ENCODE data around the gene ABCB7.

The ABCB7 gene

DNA sequence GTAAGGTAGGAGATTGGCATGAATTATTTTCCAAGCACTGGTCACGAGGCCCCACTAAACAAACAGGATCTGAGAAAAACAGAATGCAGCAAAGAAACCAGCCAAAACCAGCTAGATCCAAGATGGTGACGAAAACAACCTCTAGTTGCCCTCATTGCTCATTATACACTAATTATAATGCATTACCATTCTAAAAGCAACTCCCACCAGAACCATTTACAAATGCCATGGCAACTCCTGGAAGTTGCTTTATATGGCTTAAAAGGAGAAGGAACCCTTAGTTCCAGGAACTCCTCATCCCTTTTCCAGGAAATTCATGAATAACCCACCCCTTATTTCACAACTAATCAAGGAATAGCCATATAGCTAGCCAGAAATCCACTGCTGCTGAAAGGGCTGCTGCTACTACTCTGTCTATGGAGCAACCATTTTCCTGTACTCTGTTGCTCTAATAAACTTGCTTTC lies 69.3 kb downstream of the ABCB7 start:
- H3K4me3 ChIP-seq (replicated peaks; ENCODE audit: low read depth, low read length): no peak overlapping the region
- TF ChIP-seq, protein P1, sequence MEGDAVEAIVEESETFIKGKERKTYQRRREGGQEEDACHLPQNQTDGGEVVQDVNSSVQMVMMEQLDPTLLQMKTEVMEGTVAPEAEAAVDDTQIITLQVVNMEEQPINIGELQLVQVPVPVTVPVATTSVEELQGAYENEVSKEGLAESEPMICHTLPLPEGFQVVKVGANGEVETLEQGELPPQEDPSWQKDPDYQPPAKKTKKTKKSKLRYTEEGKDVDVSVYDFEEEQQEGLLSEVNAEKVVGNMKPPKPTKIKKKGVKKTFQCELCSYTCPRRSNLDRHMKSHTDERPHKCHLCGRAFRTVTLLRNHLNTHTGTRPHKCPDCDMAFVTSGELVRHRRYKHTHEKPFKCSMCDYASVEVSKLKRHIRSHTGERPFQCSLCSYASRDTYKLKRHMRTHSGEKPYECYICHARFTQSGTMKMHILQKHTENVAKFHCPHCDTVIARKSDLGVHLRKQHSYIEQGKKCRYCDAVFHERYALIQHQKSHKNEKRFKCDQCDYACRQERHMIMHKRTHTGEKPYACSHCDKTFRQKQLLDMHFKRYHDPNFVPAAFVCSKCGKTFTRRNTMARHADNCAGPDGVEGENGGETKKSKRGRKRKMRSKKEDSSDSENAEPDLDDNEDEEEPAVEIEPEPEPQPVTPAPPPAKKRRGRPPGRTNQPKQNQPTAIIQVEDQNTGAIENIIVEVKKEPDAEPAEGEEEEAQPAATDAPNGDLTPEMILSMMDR (IDR thresholded peaks at IDR 0.05; ENCODE audit: low read depth, low read length, missing control alignments): no peak
- DNase-seq (ENCODE audit: extremely low read depth, low read depth): no peak

DNA sequence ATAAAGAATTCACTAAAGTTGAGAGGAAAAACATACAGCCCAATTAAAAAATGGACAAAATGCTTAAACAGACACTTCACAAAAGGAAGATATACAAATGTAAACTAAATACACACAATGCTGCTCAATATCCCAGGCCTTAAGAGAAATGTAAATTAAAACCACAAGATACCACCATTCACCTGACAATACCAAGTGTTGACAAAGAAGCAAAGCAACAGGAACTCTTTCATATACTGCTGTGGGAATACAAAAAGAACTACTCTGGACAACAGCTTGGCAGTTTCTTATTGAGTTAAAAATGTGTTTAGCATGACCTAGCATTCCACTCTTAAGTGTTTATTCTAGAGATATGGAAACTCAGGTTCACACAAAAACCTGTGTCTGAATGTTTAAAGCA lies 71.3 kb downstream of the ABCB7 start:
- TF ChIP-seq, protein P1 (IDR thresholded peaks at IDR 0.05; ENCODE audit: low read depth, low read length, missing control alignments): no peak
- DNase-seq (ENCODE audit: extremely low read depth, low read depth): no peak
- no peak overlapping the region for H3K4me3 ChIP-seq (replicated peaks; ENCODE audit: low read depth, low read length)

DNA sequence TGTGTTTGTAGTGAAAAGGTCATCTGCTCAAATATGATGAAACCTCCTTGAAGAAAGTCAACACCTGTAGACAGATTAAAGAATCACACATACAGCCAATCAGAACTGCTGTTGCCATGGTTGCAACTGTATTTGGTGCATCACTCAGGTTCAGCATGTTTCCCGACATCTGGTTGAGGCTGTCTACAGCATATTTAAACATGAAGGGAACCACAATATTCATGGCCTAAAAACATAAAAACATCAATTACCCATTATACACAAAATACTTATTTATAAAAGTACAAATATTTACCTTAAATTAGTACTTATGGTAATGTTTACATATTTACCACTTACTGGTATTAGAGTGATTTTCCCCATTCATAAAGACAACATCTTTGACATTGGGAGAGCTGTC lies 79.7 kb downstream of the ABCB7 start:
- H3K4me3 ChIP-seq (replicated peaks; ENCODE audit: low read depth, low read length): no peak overlapping the region
- DNase-seq (ENCODE audit: extremely low read depth, low read depth): no peak
- TF ChIP-seq, protein P1 (IDR thresholded peaks at IDR 0.05; ENCODE audit: low read depth, low read length, missing control alignments): no peak

DNA sequence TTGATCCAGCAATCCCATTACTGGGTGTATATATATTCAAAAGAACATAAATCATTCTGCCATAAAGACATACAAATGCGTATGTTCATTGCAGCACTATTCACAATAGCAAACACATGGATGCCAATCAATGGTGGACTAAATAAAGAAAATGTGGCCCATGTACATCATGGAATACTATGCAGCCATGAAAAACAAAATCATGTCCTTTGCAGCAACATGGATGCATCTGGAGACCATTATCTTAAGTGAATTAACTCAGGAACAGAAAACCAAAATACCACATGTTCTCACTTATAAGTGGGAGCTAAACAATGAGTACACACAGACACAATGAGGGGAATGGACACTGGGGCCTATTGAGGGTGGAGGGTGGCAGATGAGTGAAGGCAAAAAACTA lies 81.6 kb downstream of the ABCB7 start:
- DNase-seq (ENCODE audit: extremely low read depth, low read depth): no peak
- TF ChIP-seq, protein P1 (IDR thresholded peaks at IDR 0.05; ENCODE audit: low read depth, low read length, missing control alignments): no peak
- no peak overlapping the region for H3K4me3 ChIP-seq (replicated peaks; ENCODE audit: low read depth, low read length)

DNA sequence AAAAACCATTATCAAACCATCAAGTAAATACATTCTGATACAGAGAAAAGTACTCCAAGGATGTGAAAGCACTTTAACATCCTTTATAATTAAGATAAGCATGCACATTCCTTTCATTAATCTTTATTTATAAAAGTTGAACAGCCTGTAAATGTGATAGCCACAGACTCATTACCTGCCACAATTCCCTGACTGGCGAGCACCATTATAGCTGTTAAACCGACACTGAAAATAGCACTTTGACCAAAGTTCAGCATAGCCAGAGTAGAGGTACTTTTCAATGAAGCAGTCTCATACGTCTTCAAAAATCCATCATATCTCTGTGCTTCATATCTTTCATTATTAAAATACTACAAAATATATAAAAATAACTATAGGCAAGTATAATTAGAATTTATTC lies 84.7 kb downstream of the ABCB7 start:
- no peak for DNase-seq (ENCODE audit: extremely low read depth, low read depth)
- TF ChIP-seq, protein P1 (IDR thresholded peaks at IDR 0.05; ENCODE audit: low read depth, low read length, missing control alignments): no peak
- no peak overlapping the region for H3K4me3 ChIP-seq (replicated peaks; ENCODE audit: low read depth, low read length)

DNA sequence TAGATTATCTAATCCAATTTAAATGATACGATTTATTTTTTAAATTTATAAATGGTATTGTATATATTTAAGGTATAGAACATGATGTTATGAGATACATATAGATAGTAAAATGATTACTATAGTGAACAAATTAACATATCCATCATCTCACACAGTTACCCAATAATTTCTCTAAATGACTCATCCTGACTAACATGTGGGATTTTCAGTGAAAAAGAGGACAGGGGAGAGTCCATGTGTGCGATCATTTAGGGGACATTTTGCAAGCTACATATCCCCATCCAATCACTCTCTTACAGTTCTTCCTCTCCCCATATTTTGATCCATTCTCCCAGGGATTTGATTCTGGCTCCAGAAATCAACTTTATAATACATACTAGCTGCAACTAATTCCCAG lies 88.2 kb downstream of the ABCB7 start:
- TF ChIP-seq, protein P1 (IDR thresholded peaks at IDR 0.05; ENCODE audit: low read depth, low read length, missing control alignments): no peak
- no peak for DNase-seq (ENCODE audit: extremely low read depth, low read depth)
- no peak overlapping the region for H3K4me3 ChIP-seq (replicated peaks; ENCODE audit: low read depth, low read length)

DNA sequence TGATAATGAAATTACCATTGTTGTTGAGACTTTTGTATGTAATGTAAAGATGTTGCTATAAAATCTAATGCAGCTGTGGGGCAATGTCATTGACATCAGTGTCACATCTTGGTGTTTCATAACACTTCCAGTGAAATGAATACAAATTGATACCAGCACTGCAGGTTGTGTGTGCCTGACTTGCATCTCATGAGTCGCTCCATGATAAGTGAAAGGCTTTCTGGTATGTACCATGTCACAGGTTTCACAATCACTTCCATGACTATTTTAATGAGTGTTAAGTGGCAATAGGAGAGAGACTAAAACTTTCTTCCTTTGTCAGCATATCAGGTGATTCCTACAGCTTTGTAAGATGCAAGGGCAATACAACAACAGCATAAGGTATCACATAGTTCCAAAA lies 94.4 kb downstream of the ABCB7 start:
- no peak overlapping the region for H3K4me3 ChIP-seq (replicated peaks; ENCODE audit: low read depth, low read length)
- TF ChIP-seq, protein P1 (IDR thresholded peaks at IDR 0.05; ENCODE audit: low read depth, low read length, missing control alignments): no peak
- no peak for DNase-seq (ENCODE audit: extremely low read depth, low read depth)
